ENCODE data around the gene UBE2L6.
A peak's percentile ranks its signal among the peaks of the same experiment; 100 is the strongest.
"Not testable (repeated sequence)": the region's sequence is repeated elsewhere in the genome, so short reads cannot be mapped to it uniquely, and the experiment has no call there.

UBE2L6 gene

DNA sequence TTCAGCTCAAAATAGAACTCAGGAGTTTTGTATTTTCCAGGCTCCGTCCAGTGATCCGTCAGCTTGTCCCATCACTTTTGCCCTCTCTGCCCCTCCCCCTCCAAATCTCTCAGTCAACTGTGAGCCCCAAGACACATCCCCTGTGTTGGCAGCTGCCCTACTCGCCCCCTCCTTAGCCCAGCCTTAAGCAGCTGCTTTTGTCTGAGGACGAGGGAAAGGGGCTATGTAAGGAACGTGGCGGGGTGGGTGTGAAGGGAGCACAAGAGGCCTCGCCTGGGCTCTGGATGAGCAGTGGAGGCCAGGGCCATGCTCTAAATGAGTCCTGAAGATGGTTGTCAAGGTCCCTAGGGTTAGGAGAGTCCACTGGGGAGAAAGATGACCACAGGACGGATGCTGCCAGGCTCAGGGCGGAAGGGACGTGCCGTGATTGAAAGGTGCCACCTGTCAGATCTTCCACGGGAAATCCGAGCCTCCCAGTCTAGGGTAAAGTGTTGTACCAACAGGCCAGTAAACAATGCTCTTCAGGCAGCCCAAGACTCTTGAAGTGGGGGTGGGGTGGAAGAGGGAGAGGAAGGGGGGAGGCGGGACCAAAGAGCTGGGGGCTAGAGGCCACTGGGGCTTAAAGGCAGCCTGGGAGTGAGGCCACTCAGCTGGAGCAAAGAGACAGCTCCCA is 30.4 kb downstream of the UBE2L6 start, which contains the start of gene SMTNL1:
SMTNL1 (plus strand) TSS at position 649 of the 673 bp plus-strand sequence. CDS start 5,048 bp downstream, outside the sequence.
- no peak for TF ChIP-seq CTCF (IDR thresholded peaks at IDR 0.05; ENCODE audit: unreplicated experiment in 3 of 3)
- Mint-ChIP-seq H3K4me1 (peaks cover 35% of the 10 kb centered on the region), H3K27me3 (ENCODE audit: low read depth) (peaks cover 3% of the 10 kb centered on the region), H3K27ac (peak within 1 kb of the TSS; percentile 73 to 94 (median 85)), H3K9me3 (no peaks in the 10 kb centered on the region), H3K36me3 (ENCODE audit: low read depth) (no peaks in the 10 kb centered on the region), H3K4me3 (peak within 1 kb of the TSS in 2 of 3 experiments; percentile 4 to 39)

DNA sequence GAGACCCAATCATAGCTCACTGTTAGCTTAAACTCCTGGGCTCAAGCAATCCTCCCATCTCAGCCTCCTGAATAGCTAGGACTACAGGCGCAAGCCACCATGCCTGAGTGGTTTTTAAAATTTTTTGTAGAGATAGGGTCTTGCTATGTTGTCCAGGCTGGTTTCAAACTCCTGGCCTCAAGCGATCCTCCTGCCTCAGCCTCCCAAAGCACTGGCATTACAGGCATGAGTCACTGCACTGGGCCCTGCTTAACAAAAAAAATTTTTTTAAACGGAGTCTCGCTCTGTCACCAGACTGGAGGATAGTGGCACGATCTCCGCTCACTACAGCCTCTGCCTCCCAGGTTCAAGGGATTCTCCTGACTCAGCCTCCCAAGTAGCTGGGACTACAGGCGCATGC is 33.0 kb downstream of the UBE2L6 start:
- not testable (repeated sequence) for H3K4me3 Mint-ChIP-seq; H3K27me3 Mint-ChIP-seq (ENCODE audit: low read depth)

GRCh38 chr11:57530596-57531507 is 36.6 kb downstream of the UBE2L6 start, which contains the start of gene TIMM10:
TSS of gene TIMM10 (minus strand) at chr11:57530754. CDS start at chr11:57530189, 565 bp downstream.
- Mint-ChIP-seq H3K9me3 (no peaks in the 10 kb centered on the region), H3K27me3 (ENCODE audit: low read depth) (no peaks in the 10 kb centered on the region), H3K4me1 (peaks cover 15% of the 10 kb centered on the region), H3K27ac (peak within 1 kb of the TSS; percentile 76 to 91 (median 89)), H3K36me3 (ENCODE audit: low read depth) (no peaks in the 10 kb centered on the region), H3K4me3 (peak within 1 kb of the TSS; percentile 91 to 97 (median 95))
- TF ChIP-seq CTCF (IDR thresholded peaks at IDR 0.05; ENCODE audit: unreplicated experiment in 3 of 3): no peak

More for the DNA sequence above, 33.0 kb downstream of the UBE2L6 start:
- H3K36me3 Mint-ChIP-seq (ENCODE audit: low read depth); H3K27ac Mint-ChIP-seq; H3K9me3 Mint-ChIP-seq: not testable (repeated sequence)
- peaks cover 28% of the 10 kb centered on the region for H3K4me1 Mint-ChIP-seq

GRCh38 chr11:57530215-57530595 is 37.3 kb downstream of the UBE2L6 start:
- H3K4me1 Mint-ChIP-seq: peaks cover 15% of the 10 kb centered on the region
- H3K36me3 Mint-ChIP-seq (ENCODE audit: low read depth): no peaks in the 10 kb centered on the region
- peak overlapping the region; percentile 76 to 91 (median 89) for H3K27ac Mint-ChIP-seq
- peak overlapping the region; percentile 91 to 97 (median 95) for H3K4me3 Mint-ChIP-seq
- H3K9me3 Mint-ChIP-seq: no peaks in the 10 kb centered on the region
- no peak for TF ChIP-seq CTCF (IDR thresholded peaks at IDR 0.05; ENCODE audit: unreplicated experiment in 3 of 3)
- no peaks in the 10 kb centered on the region for H3K27me3 Mint-ChIP-seq (ENCODE audit: low read depth)

GRCh38 chr11:57529012-57529411 is 38.5 kb downstream of the UBE2L6 start:
- H3K27ac Mint-ChIP-seq: no peak overlapping the region
- no peaks in the 10 kb centered on the region for H3K9me3 Mint-ChIP-seq
- H3K4me1 Mint-ChIP-seq: peaks cover 15% of the 10 kb centered on the region
- peaks cover 4% of the 10 kb centered on the region for H3K36me3 Mint-ChIP-seq (ENCODE audit: low read depth)
- no peak for TF ChIP-seq CTCF (IDR thresholded peaks at IDR 0.05; ENCODE audit: unreplicated experiment in 3 of 3)
- H3K27me3 Mint-ChIP-seq (ENCODE audit: low read depth): no peaks in the 10 kb centered on the region
- H3K4me3 Mint-ChIP-seq: peak overlapping the region; percentile 55 to 72 (median 67)

GRCh38 chr11:57527056-57527631 is 40.3 kb downstream of the UBE2L6 start:
- Mint-ChIP-seq H3K4me3 (peak overlapping the region in 2 of 3 experiments; percentile 11 to 16), H3K27me3 (ENCODE audit: low read depth) (no peaks in the 10 kb centered on the region), H3K9me3 (no peaks in the 10 kb centered on the region), H3K36me3 (ENCODE audit: low read depth) (peaks cover 4% of the 10 kb centered on the region), H3K27ac (peak overlapping the region in 1 of 3 experiments; percentile 12), H3K4me1 (peaks cover 15% of the 10 kb centered on the region)
- peak; percentile 90 to 95 (median 92) for TF ChIP-seq CTCF (IDR thresholded peaks at IDR 0.05; ENCODE audit: unreplicated experiment in 3 of 3)
